Smooth muscle cell (in vitro differentiated cells): ENCODE measurements around the gene CCDC192. TPM values are rescaled to one million over a fixed set of nuclear protein-coding genes. Genes with fewer than 3 reads are reported as not detected.
"Not testable (repeated sequence)": the region's sequence is repeated elsewhere in the genome, so short reads cannot be mapped to it uniquely, and the experiment has no call there.

ENCODE experiments used
- DNase-seq: peaks from one replicate; lab custom pipeline; 2025; ENCODE audit not compliant: unreplicated experiment; lab: John Stamatoyannopoulos, UW
- H2AFZ ChIP-seq: fragments of 200-600 bp; sonication (generic); 2 replicates; pipeline ENCODE4 v1.6.0; 2016; ENCODE audit warnings: antibody characterized with exemption, low read depth, mild to moderate bottlenecking
- H3F3A ChIP-seq: fragments of 200-600 bp; sonication (generic); 2 replicates; pipeline ENCODE4 v1.6.0; 2017; ENCODE audit warnings: antibody characterized with exemption, low read depth
- H3K27ac ChIP-seq: fragments of 200-600 bp; sonication (generic); 2 replicates; pipeline ENCODE4 v1.5.1; 2016; ENCODE audit warnings: low read depth, mild to moderate bottlenecking
- H3K27me3 ChIP-seq: fragments of 200-600 bp; sonication (generic); 2 replicates; pipeline ENCODE4 v1.6.1; 2016; ENCODE audit warnings: low read depth, mild to moderate bottlenecking
- H3K36me3 ChIP-seq: fragments of 200-600 bp; sonication (generic); 2 replicates; pipeline ENCODE4 v1.5.1; 2016; ENCODE audit warnings: low read depth
- H3K4me1 ChIP-seq: fragments of 200-600 bp; sonication (generic); 2 replicates; pipeline ENCODE4 v1.5.1; 2016; ENCODE audit warnings: low read depth
- H3K4me2 ChIP-seq: fragments of 200-600 bp; sonication (generic); 2 replicates; pipeline ENCODE4 v1.6.0; 2016; ENCODE audit warnings: mild to moderate bottlenecking
- H3K4me3 ChIP-seq: fragments of 200-600 bp; sonication (generic); 2 replicates; pipeline ENCODE4 v1.5.1; 2016; ENCODE audit warnings: mild to moderate bottlenecking
- H3K79me2 ChIP-seq: fragments of 200-600 bp; sonication (generic); 2 replicates; pipeline ENCODE4 v1.6.0; 2016; ENCODE audit warnings: low read depth, mild to moderate bottlenecking
- H3K9ac ChIP-seq: fragments of 200-600 bp; sonication (generic); 2 replicates; pipeline ENCODE4 v1.6.0; 2016; ENCODE audit warnings: low read depth
- H3K9me3 ChIP-seq: fragments of 200-600 bp; sonication (generic); replicated peaks from 2 replicates; pipeline ENCODE4 v1.5.1; 2016; ENCODE audit warnings: low read depth
- H4K20me1 ChIP-seq: fragments of 200-600 bp; sonication (generic); 2 replicates; pipeline ENCODE4 v1.6.0; 2016; ENCODE audit warnings: low read depth
- WGBS: methylation state at CpG from one replicate; pipeline ENCODE4 v1.1.7; 2016; ENCODE audit warnings: low lambda C conversion rate; 5-methylcytosine and 5-hydroxymethylcytosine counted together
- polyA plus RNA-seq: library from polyadenylated mRNA; unstranded; fragments of >200 nt; fragmentation: Nextera tagmentation; extraction: Ambion mirVana; gene quantifications from 2 replicates; pipeline ENCODE4 v1.2.1, GENCODE V29; 2016
- total RNA-seq: library from RNA; depleted of rRNA; stranded (reverse); fragments of >200 nt; gene quantifications from 2 replicates; pipeline ENCODE4 v1.2.3, GENCODE V29; 2014
- TF ChIP-seq, protein P1 (sequence below): fragments of 200-600 bp; sonication (generic); IDR thresholded peaks from 2 replicates; pipeline ENCODE4 v1.5.1; 2017; ENCODE audit warnings: borderline replicate concordance, mild to moderate bottlenecking, antibody characterized with exemption; ENCODE audit not compliant: insufficient read depth, poor library complexity, severe bottlenecking

The CCDC192 gene
- total and polyA plus RNA-seq, 2 experiments from 2014 or later: not detected

DNA sequence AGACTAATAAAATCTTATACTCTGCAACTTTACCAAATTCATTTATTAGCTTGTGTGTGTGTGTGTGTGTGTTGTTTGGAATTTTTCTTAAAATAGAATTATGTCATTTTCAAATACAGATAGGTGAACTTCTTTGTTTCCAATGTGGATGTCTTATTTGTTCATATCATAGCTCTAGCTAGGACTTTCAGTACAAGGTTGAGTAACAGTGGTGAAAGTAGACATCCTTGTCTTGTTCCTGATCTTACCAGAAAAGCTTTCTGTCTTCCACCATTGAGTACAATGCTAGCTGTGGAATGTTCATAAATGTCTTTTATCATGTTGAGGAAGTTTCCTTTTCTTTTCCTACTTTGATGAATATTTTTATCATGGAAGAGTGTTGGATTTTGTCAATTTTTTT is 74.8 kb downstream of the CCDC192 start:
- H3K36me3 ChIP-seq: no peaks in the 10 kb centered on the region

DNA sequence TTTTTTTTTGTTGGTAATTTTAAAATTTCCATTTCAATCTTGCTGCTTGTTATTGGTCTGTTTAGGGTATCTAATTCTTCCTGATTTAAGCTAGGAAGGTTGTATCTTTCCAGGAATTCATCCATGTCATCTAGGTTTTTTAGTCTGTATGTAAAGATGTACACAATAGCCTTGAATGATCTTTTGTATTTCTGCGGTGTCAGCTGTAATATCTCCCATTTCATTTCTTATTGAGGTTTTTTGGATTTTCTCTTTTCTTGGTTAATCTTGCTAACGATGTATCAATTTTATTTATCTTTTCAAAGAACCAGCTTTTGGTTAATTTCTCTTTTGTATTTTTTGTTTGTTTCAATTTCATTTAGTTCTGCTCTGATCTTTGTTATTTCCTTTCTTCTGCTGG is 79.3 kb downstream of the CCDC192 start:
- not testable (repeated sequence) for H3K4me2 ChIP-seq, DNase-seq, H2AFZ ChIP-seq, H3K9ac ChIP-seq, H3K27ac ChIP-seq, H3K27me3 ChIP-seq, H3K4me3 ChIP-seq, H3K4me1 ChIP-seq, H3K9me3 ChIP-seq, H3K79me2 ChIP-seq, H3F3A ChIP-seq, H3K36me3 ChIP-seq, H4K20me1 ChIP-seq
- 94% methylated on average over 2 of the region's 2 CpGs for WGBS

More for the DNA sequence above, 74.8 kb downstream of the CCDC192 start:
- H3K4me1 ChIP-seq: no peaks in the 10 kb centered on the region
- no peaks in the 10 kb centered on the region for H3K27me3 ChIP-seq
- no peak overlapping the region for H3K27ac ChIP-seq
- no peak overlapping the region for H3K4me2 ChIP-seq
- no peaks in the 10 kb centered on the region for H3F3A ChIP-seq
- TF ChIP-seq, protein P1, sequence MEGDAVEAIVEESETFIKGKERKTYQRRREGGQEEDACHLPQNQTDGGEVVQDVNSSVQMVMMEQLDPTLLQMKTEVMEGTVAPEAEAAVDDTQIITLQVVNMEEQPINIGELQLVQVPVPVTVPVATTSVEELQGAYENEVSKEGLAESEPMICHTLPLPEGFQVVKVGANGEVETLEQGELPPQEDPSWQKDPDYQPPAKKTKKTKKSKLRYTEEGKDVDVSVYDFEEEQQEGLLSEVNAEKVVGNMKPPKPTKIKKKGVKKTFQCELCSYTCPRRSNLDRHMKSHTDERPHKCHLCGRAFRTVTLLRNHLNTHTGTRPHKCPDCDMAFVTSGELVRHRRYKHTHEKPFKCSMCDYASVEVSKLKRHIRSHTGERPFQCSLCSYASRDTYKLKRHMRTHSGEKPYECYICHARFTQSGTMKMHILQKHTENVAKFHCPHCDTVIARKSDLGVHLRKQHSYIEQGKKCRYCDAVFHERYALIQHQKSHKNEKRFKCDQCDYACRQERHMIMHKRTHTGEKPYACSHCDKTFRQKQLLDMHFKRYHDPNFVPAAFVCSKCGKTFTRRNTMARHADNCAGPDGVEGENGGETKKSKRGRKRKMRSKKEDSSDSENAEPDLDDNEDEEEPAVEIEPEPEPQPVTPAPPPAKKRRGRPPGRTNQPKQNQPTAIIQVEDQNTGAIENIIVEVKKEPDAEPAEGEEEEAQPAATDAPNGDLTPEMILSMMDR: no peak
- H3K9me3 ChIP-seq: no peaks in the 10 kb centered on the region
- no peak for DNase-seq
- no peaks in the 10 kb centered on the region for H4K20me1 ChIP-seq
- no peaks in the 10 kb centered on the region for H3K79me2 ChIP-seq
- H3K9ac ChIP-seq: no peak overlapping the region
- no peak overlapping the region for H2AFZ ChIP-seq
- H3K4me3 ChIP-seq: no peak overlapping the region

DNA sequence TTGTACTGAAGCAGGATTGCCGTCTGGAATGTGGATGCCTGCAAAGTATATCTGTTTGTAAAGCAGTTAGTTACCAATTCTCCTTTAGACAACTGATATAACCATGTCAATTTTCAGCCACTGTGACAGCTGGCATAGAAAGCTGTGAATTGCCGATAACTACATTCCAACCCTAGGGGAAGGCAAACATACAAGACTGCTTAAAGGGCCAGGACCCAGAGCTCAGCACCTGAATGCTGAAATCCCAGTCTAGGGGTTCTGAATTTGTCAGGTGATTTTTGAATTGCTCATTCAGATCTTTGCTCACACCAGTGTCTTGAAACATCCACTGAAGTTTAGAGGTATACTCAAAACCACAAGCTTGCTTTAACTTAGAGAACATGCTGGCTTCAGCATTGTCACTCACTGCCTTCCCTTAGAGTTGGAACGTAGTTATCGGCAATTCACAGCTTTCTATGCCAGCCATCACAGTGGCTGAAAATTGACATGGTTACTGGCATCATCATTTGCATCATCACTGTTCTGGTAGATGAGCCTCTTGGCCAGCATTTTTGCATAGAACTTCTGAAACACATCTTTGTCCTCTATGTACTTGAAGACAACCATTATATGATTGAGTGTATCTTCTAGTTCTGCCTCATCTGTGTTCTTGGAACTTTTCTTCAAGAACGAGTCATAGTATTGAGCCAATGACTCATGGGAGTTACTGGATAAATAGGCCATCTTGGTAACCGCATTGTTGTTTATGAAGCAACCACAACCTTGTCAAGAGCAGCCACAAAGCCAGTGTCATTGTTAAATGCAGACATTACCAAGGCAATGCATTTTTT is 82.1 kb downstream of the CCDC192 start:
- Histone ChIP-seq H3K4me2 (peak overlapping the region; percentile 66), H3K4me1 (no peaks in the 10 kb centered on the region), H4K20me1 (no peaks in the 10 kb centered on the region), H3F3A (peaks cover 4% of the 10 kb centered on the region), H2AFZ (no peak overlapping the region), H3K9me3 (no peaks in the 10 kb centered on the region), H3K79me2 (no peaks in the 10 kb centered on the region), H3K4me3 (no peak overlapping the region), H3K36me3 (no peaks in the 10 kb centered on the region), H3K27me3 (no peaks in the 10 kb centered on the region), H3K9ac (peak overlapping the region; percentile 33), H3K27ac (peak overlapping the region; percentile 82)
- DNase-seq: no peak
- 54% methylated on average over 6 of the region's 6 CpGs for WGBS
- TF ChIP-seq, protein P1: no peak

DNA sequence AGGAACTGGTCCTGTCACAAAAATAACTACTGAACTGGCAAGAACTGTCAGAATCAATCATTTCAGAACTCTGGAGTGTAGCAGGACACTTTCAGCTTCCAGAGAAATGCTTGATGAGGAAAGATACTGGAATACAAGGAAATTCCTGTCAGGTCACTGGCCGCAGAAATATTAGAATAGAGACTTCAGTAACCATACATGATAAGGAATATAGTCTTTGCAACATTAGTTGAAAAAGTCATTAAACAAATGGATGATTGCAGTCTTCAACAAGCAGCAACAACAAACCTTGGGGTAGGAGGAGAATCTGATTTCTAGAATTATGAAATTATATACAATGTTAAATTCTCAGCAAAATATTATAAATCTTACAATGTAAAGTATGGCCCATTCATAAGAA is 88.2 kb downstream of the CCDC192 start:
- 90% methylated on average over 1 of the region's 1 CpG for WGBS
- Histone ChIP-seq H3K27me3 (no peaks in the 10 kb centered on the region), H3F3A (no peaks in the 10 kb centered on the region), H3K27ac (no peak overlapping the region), H4K20me1 (no peaks in the 10 kb centered on the region), H3K36me3 (no peaks in the 10 kb centered on the region), H3K9me3 (no peaks in the 10 kb centered on the region), H3K9ac (no peak overlapping the region), H2AFZ (no peak overlapping the region), H3K4me1 (peaks cover 4% of the 10 kb centered on the region), H3K4me3 (no peak overlapping the region), H3K4me2 (no peak overlapping the region), H3K79me2 (no peaks in the 10 kb centered on the region)
- TF ChIP-seq, protein P1: no peak
- no peak for DNase-seq

DNA sequence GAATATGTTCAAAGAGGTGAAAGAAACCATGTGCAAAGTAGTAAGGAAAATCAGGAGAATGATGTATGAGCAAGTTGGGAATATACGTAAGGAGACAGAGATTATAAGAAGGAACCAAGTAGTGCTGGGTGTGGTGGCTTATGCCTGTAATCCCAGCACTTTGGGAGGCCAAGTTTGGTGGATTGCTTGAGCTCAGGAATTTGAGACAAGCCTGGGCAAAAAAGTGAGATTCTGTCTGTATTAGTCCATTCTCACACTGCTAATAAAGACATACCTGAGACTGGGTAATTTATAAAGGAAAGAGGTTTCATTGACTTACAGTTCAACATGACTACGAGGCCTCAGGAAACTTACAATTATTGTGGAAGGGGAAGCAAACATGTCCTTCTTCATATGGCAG is 88.7 kb downstream of the CCDC192 start:
- DNase-seq, H3K9ac ChIP-seq, H3K4me1 ChIP-seq, H3K9me3 ChIP-seq, H3K36me3 ChIP-seq, H3K27me3 ChIP-seq, H3F3A ChIP-seq, H3K79me2 ChIP-seq, H3K27ac ChIP-seq, H2AFZ ChIP-seq, H3K4me3 ChIP-seq, H3K4me2 ChIP-seq, H4K20me1 ChIP-seq: not testable (repeated sequence)
- 96% methylated on average over 2 of the region's 2 CpGs for whole genome bisulfite sequencing
